Adrenal gland (tissue), 5 donors: Measurements from ENCODE around the gene SNX25.

Source experiments
- CTCF ChIP-seq, 6 experiments: fragments of 450-650 bp in 4 of 6; fragments of 200-600 bp in 2 of 6; sonication (generic) in 1 of 6; IDR thresholded peaks; 1 replicate in 5 of 6; 2 replicates in 1 of 6; pipeline versions ENCODE4 v1.5.1 to v1.8.0; 2016 to 2021; ENCODE audit warnings: antibody characterized with exemption in 6 of 6, mild to moderate bottlenecking in 2 of 6, moderate library complexity in 1 of 6
- POLR2A ChIP-seq, 2 donors: fragments of 450-650 bp; IDR thresholded peaks; one replicate each; pipeline ENCODE4 v1.6.1; 2017; ENCODE audit warnings: antibody characterized with exemption in 2 of 2, mild to moderate bottlenecking in 2 of 2, moderate library complexity in 1 of 2
- donor health status: DM: no; HTN: no; CAD: no.

- TF ChIP-seq CTCF (IDR thresholded peaks at IDR 0.05) = no peak
- no peak for TF ChIP-seq POLR2A (IDR thresholded peaks at IDR 0.05)
These were observed 59.9 kb downstream of the SNX25 start for GRCh38 chr4:185269286-185269685.
